GM12872 (cell line): ENCODE measurements around the gene OPN5.

Experiments used
- TF ChIP-seq, protein P1 (sequence below): IDR thresholded peaks from 3 replicates; pipeline ENCODE4 v1.5.1; 2011; ENCODE audit warnings: low read depth, mild to moderate bottlenecking, low read length, moderate library complexity; ENCODE audit not compliant: insufficient read depth

The OPN5 gene

DNA sequence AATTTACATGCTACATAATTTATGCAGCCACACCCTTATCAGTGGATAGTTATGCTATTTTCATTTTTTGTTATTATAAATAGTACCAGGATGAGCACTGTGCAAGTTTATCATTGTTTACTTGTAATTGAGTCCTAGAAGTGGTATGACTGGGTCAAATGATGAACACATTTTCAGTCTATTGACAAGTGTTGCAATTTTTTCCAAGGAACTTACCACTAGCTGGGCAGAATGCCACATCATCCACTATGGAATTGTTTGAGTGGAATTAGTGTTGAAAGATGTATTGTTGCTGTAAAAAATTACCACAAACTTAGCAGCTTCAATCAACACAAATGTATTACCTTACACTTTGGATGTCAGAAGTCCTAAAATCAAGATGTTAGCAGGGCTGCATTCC, 38.1 kb upstream of the OPN5 start:
- TF ChIP-seq, protein P1, sequence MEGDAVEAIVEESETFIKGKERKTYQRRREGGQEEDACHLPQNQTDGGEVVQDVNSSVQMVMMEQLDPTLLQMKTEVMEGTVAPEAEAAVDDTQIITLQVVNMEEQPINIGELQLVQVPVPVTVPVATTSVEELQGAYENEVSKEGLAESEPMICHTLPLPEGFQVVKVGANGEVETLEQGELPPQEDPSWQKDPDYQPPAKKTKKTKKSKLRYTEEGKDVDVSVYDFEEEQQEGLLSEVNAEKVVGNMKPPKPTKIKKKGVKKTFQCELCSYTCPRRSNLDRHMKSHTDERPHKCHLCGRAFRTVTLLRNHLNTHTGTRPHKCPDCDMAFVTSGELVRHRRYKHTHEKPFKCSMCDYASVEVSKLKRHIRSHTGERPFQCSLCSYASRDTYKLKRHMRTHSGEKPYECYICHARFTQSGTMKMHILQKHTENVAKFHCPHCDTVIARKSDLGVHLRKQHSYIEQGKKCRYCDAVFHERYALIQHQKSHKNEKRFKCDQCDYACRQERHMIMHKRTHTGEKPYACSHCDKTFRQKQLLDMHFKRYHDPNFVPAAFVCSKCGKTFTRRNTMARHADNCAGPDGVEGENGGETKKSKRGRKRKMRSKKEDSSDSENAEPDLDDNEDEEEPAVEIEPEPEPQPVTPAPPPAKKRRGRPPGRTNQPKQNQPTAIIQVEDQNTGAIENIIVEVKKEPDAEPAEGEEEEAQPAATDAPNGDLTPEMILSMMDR, result no peak

DNA sequence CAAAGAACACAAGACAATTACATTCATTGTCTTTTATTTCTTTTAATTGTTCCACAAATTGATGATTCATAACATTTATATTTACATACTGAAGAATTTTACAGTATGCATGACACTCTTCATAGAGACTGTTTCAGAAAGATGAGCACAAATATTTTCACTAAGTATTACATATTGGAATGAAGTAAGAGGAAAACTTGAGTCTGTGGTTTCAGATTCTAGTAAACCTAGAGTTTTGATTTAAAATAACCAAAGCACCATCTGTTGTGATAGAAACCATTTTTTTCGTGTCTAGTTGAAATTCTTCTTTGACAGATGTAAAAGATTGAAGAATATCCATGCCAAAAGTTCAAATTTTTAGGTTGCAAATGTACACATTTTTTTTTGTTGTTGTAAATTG, 32.1 kb upstream of the OPN5 start:
- TF ChIP-seq, protein P1, result no peak

DNA sequence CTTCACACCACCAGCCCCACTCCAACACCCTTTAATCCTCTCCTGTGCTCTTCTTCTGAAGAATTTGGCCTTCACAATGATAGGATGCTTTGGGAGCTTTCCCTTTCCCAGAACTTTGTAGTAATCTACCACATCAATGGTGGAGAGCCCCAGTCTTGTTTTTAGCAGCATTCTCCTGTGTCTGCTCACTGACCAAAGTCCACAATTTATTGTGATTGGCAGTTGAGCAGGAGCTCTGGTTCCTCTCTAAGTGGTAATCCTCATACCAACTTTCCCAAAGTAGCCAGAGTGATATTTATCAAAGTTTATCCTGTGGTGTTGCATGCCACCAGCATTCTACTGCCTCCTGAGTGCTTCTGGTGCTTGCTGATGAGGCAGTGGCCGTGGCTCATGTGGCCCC, 29.0 kb upstream of the OPN5 start:
- TF ChIP-seq, protein P1, result no peak

DNA sequence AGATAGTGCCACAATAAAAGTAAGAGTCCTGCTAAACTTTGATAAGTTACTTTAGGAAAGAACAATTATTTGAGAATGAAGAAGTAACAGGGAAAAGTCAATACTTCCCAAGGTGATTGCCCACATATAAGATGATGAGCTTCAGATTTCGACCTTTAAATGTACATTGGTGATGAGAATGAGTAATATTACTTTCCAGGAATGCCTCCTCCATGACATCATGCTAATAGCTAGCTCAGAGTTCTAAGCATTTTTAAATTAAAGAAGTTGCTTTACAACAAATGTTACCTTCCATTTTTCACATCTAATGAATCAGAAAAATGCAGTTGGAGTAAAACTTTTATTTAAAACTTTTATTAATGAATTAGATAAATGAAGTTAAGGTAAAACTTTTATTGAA, 22.5 kb upstream of the OPN5 start:
- TF ChIP-seq, protein P1, result no peak

DNA sequence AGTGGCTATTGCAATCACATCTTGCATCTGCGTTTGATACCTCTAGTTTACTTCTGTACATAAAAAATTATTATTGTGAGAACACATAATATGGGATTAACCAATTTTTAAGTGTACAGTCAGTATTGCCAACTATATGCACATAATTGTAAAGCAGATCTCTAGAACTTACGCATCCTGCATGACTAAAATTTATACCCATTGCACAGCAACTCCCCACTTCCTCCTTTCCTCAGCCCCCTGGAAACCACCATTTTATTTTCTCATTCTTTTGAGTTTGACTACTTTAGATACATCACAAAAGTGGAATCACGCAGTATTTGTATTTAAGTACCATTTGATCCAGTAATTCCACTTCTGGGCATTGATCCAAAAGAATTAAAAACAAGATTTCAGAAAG, 19.3 kb upstream of the OPN5 start:
- TF ChIP-seq, protein P1, result no peak

- TF ChIP-seq, protein P1, result no peak
Measured at GRCh38 chr6:47766445-47766844, 15.4 kb upstream of the OPN5 start.

DNA sequence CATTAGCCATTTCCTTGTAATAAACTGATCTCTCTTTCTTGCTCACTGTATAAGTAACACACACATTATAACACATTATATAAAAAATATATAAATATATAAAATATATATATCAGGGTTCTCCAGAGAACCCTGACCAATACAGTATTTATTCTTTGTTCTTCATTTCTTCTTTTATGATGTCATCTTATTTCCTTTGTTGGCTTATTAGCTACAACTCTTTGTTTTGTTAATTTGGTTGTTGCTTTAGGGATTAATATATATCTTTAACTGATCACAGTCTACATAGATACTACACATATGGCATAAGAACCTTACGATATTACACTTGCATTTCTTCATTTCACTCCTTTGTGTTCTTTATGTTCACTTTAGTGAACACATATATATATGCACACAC, 14.7 kb upstream of the OPN5 start:
- TF ChIP-seq, protein P1, result no peak

GRCh38 chr6:47769982-47770381, 11.8 kb upstream of the OPN5 start:
- TF ChIP-seq, protein P1, result no peak
